ENCODE measurements around the gene RFX3.

GRCh38 chr9:3528451-3528850, 2.6 kb upstream of the RFX3 start:
- TF ChIP-seq EZH2 (IDR thresholded peaks at IDR 0.05; ENCODE audit: low read length, missing control alignments) = no peak
- no peak for TF ChIP-seq CTCF (conservative IDR thresholded peaks at IDR 0.05 in 1 of 2, IDR thresholded peaks at IDR 0.05 in 1 of 2; ENCODE audit: low read depth in 1 of 2, low read length in 2 of 2)
